CD4-positive, alpha-beta T cell treated with Interleukin-17A for 4 hours (primary cell): ENCODE results near the gene DLG5.

Source experiments
- DNase-seq: peaks from one replicate; pipeline ENCODE4 v3.0.0-alpha.2; 2020; ENCODE audit warnings: mixed read lengths

The DLG5 gene

GRCh38 chr10:77887631-77888355 is 38.8 kb downstream of the DLG5 start:
- DNase-seq, result no peak

DNA sequence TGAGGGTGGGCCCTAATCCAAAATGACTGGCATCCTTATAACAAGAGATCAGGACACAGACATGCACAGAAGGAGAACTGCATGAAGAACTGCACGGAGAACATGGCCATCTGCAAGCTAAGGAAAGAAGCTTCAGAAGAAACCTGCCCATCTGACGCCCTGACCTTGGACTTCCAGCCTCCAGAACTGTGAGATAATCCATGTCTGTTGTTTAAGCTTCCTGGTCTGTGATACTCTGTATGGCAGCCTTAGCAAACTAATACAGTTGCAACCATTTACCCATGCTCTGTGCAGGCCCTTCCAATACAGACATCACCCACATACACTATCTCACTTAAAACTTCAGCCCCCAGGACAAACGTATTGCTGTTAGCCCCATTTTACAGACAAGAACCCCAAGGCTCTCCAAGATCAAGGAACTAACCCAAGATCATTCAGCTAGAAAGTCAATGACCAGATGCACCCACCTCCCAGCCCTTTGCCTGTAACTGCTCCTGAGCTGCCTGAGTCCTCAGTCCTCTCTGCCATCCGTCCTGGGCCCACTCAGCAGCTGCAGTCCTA is 39.7 kb downstream of the DLG5 start:
- no peak for DNase-seq

DNA sequence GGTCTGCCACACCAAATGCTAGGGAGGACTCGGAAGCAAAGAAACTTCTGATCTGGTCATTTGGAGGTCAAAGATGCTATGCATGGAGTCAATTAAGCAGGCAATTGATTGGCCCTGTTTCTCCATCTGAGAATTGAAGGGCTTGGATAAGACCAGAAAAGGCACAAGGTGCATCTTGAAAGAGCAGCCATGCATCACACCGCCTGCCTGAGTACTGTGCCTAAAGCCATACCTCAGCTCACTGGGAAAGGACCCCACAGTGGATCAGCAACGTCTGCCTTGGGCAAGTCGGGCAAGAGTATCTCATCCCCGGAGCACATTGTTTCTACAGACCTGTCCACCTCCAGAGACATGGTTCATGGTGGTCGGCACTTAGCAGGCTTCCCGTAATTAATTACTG is 42.4 kb downstream of the DLG5 start:
- DNase-seq, result no peak

GRCh38 chr10:77881636-77882035 is 44.9 kb downstream of the DLG5 start:
- DNase-seq, result no peak

- no peak for DNase-seq
Measured at GRCh38 chr10:77881222-77881621, 45.3 kb downstream of the DLG5 start.

DNA sequence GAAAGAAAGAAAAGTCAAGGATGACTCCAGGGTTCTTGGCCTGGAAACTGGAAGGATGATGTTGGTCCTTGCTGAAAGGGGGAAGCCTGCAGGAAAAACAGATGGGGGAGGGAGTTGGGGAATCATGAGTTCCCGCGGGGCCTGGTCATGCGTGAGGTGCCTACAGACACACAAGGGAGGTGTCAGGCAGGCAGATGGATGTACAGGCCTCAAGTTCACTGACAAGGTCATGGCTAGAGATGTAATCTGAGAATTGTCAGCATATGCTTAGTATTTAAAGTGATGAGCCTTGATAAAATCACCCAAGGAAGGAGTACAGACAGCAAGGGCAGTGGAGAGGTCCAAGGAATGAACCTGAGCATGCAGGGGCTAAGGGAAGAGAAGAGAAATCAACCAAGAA is 46.8 kb downstream of the DLG5 start:
- DNase-seq, result no peak

GRCh38 chr10:77879065-77879464 is 47.5 kb downstream of the DLG5 start:
- DNase-seq, result no peak

DNA sequence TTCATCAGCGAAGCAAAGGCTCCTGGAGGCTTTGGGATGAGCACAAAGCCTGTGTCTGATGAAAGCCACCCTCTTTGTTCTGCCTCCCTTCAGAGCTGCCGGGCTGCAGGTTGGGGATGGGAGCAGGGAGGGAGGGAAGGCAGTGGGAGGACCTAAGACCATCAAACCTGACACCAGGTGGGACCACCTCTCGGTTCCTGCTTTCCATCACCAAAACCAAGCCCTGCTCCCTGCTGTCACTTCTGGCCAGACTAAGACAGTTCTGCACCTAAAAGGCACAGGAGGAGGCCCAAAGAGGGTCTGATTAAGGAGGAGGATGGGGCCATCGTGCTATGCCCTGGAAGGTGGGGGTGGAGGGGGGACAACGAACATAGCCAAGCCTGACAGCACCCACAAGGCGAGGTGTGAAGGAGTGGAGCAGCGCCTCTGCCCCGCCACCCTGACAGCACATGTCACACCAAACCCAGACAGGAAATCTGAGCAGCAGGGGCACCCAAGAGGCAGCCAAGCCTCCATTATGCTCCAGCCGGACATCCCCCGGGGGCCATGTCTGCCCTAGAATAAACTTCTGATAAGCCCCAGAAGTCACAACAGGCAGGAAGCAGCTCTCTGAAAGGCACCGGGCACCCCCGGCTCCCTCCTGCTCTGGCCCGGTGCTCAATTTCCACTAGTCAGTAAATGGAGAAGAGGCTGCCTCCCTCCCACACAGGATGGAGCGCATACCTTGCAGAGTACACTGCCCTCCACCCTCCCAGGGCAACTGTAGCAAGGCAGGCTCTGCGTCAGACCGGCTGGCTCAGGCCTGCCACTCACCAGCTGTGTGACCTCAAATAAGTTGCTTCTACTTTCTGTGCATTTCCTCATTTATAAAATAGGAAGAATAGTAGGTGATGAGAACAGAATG is 48.9 kb downstream of the DLG5 start:
- no peak for DNase-seq

- no peak for DNase-seq
Measured at GRCh38 chr10:77875730-77876129, 50.8 kb downstream of the DLG5 start.

DNA sequence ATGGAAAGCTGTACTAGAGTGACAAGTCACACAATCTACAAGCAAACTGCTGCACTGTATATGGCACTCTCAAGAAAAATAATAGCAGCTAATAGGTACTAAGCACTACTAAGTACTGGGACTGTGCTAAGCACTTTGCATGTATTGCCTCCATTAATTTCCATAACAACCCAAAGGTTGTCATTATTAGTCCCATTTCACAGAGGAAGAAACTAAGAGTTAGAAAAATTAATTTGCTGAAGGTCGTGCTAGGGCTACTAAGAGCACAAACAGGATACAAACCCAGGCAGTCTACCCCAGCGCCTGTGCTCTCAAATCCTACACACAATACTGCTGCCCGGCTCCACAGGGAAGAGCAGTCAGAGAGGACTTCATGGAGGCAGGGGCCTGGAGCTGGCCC is 51.7 kb downstream of the DLG5 start:
- no peak for DNase-seq

DNA sequence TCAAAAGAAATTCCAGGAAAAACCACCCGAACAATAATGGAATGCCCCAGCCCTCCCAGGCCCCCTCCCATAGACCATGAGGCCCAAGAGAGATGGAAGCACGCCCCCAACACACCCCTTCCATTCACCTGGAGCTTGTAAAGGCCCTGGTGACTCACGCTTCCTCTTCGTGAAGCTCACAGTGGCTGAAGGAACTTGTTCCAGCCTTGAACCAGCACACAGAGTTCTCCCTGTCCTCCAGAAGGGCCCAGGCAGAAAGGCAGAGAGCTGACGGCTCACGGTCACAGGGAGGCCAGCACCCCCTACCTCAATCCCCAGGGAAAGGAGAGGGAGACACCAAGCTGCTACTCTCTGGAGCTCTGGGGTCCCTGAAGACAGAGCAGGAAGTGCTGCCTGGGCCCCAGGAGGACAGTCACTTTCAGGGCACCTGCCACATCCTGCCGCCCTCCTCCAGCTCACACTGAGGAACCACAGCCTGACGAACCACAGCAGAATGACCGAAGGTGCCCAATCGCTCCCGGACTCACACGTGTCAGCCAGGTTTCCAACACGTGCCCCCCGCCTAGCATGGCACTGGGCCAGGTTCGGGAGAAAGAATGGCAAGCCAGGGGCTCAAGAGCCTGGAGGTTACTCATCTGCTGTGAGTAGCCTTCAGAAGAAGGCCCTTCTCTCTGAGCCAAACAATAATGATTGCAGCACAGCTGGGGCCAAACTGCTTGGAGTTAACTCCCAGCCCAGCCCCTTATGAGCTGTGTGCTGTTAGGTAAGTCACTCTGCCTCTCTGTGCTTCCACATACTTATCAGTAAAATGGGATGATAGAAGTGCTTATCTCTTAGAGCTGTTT is 52.8 kb downstream of the DLG5 start:
- DNase-seq, result peak; percentile 21

- no peak for DNase-seq
Measured at GRCh38 chr10:77872947-77873535, 53.5 kb downstream of the DLG5 start.

GRCh38 chr10:77872151-77872946 is 54.2 kb downstream of the DLG5 start:
- DNase-seq, result no peak

DNA sequence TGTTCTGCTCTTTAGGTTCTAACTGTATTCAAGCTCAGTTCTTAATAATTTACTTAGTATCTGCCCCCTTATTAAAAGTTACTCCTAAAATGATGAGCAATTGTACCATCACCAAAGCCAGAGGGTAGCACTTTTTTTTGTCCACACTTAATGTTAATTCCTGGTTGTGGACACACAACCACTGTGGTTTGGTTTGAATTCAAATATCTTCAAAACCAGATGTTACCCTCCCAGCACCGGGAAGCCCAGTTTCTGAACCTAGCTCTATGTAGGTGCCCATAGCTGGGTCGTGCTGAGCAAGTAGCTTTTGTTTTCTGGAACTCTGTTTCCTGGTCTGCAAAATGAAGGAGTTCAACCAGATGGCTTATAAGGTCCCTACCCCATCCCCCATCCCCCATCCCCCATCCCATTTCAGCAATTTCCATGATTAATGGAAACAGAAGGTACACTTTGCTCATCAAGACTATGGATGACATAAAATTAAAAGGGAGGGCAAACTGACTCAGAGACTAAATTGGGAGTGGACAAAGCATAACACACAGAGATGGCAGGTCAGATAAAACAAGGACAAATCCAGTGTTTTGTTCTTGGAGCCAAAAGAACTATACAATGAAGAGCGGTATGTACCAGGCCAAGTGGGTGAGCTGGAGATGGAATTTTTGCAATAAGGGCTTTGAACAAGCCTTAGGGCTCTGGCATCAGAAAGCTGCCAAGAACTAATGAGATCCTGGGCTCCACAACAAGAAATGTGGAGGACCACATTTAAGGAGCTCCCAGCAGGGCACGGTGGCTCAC is 56.7 kb downstream of the DLG5 start:
- no peak for DNase-seq

- DNase-seq, result no peak
Measured at GRCh38 chr10:77868523-77868922, 58.0 kb downstream of the DLG5 start.

GRCh38 chr10:77867124-77867719 is 59.3 kb downstream of the DLG5 start:
- no peak for DNase-seq

DNA sequence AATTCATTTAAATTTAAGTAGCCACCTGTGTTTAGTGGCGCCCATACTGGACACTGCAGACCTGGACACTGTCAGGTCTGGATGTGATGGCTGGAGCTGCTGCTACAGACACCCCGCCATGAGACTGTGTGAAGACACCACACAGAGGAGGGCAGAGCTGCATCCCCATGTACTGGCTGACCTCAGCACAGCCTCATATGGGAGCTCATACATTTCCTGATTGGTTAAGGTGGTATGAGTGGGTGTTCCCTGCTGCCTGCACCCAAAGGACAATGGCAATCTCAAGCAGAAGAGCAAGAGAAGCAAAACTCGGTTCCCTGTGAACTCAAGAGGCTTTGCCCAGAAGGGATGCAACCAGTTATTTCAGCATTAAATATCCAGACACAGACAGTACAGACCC is 60.0 kb downstream of the DLG5 start:
- no peak for DNase-seq

- DNase-seq, result no peak
Measured at GRCh38 chr10:77865580-77866324, 60.8 kb downstream of the DLG5 start.

DNA sequence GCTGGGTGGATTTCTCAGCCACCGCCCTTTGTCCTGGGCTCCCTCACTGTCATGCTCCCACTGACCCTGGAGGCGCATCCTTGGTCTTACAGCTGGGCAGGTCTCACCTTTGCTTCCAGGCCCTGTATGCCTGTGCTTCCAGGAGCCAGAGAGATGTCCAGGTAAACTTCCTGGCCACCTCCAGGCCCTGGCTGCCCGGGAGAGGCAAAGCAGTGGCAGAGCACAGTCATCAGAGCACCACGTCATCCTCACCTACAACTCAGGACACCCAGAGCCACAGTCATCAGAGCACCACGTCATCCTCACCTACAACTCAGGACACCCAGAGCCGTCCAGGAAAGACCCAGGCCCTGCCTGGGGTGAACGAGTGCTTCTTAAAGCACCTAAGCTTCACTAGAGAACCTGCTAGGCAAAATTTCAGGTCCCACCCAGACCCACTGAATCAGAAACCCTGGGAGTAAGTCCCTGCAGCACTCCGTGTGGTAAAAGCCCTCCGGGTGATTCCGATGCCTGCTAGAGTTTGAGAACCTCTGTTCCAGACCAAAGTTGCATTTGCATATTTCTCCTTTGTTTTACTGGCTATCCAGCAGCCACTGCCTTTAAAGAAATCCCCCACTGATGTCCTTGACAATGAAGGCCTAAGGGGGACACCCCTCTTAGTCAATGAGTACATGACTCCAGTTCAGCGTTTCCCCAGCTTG is 62.3 kb downstream of the DLG5 start:
- DNase-seq, result no peak
